Measurements from ENCODE around the gene ATXN7L2. TPM values are rescaled to one million over a fixed set of nuclear protein-coding genes. Genes with fewer than 3 reads are reported as not detected.
"Not testable (repeated sequence)": the region's sequence is repeated elsewhere in the genome, so short reads cannot be mapped to it uniquely, and the experiment has no call there.

ATXN7L2 gene
- polyA plus RNA-seq, 2 of the 4 experiments (the other 2 are of a cell fraction) = 0.97 to 2.2 TPM

- 32% methylated on average over 11 of the region's 11 CpGs for WGBS (ENCODE audit: missing lambda C conversion rate)
- FAIRE-seq; H3K27ac ChIP-seq; POLR2A ChIA-PET; DNase-seq (ENCODE audit: low read depth in 1 of 2, low spot score in 1 of 2); CTCF ChIA-PET; H3K4me2 ChIP-seq; H3K4me1 ChIP-seq; H3K9me3 ChIP-seq; H3K4me3 ChIP-seq; ATAC-seq: not testable (repeated sequence)
Measured at GRCh38 chr1:109445949-109446695, 37.6 kb upstream of the ATXN7L2 start.

- H3K4me1 ChIP-seq = no peaks in the 10 kb centered on the region
- no peaks in the 10 kb centered on the region for H3K9me3 ChIP-seq
- no peak overlapping the region for H3K27ac ChIP-seq
- ChIA-PET CTCF (no interaction called here), POLR2A (no interaction called here)
- WGBS (ENCODE audit: missing lambda C conversion rate) = 47% methylated on average over 4 of the region's 4 CpGs
- ATAC-seq = no peak
- no peak for DNase-seq (ENCODE audit: low read depth in 1 of 2, low spot score in 1 of 2)
- H3K4me2 ChIP-seq = no peak overlapping the region
- no peak for FAIRE-seq
- TF ChIP-seq MAFK (IDR thresholded peaks at IDR 0.05; ENCODE audit: partially characterized antibody) = peak; percentile 45
- TF ChIP-seq, protein P1, sequence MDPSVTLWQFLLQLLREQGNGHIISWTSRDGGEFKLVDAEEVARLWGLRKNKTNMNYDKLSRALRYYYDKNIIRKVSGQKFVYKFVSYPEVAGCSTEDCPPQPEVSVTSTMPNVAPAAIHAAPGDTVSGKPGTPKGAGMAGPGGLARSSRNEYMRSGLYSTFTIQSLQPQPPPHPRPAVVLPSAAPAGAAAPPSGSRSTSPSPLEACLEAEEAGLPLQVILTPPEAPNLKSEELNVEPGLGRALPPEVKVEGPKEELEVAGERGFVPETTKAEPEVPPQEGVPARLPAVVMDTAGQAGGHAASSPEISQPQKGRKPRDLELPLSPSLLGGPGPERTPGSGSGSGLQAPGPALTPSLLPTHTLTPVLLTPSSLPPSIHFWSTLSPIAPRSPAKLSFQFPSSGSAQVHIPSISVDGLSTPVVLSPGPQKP (IDR thresholded peaks at IDR 0.05; ENCODE audit: low read depth, low read length) = no peak
- no peak overlapping the region for H3K4me3 ChIP-seq
Measured at GRCh38 chr1:109447524-109447923, 36.2 kb upstream of the ATXN7L2 start.

- CTCF ChIA-PET = interaction anchor here (0.8 to 2.2 kb wide), 2 partner anchors 24 to 36 kb away, joined by 3 to 7 read pairs; no protein-coding TSS in a partner anchor
- Histone ChIP-seq H3K9me3 (no peaks in the 10 kb centered on the region), H3K4me3 (no peak overlapping the region), H3K27ac (no peak overlapping the region), H3K4me2 (no peak overlapping the region), H3K4me1 (no peaks in the 10 kb centered on the region)
- DNase-seq (ENCODE audit: low read depth in 1 of 2, low spot score in 1 of 2) (no peak), ATAC-seq (no peak), FAIRE-seq (no peak)
- WGBS (ENCODE audit: missing lambda C conversion rate) = 84% methylated on average over 1 of the region's 1 CpG
- TF ChIP-seq KDM1A (IDR thresholded peaks at IDR 0.05; ENCODE audit: low read depth) = no peak
- no peak for TF ChIP-seq MYC (IDR thresholded peaks at IDR 0.05; ENCODE audit: borderline replicate concordance, low read length)
- TF ChIP-seq, protein P2, sequence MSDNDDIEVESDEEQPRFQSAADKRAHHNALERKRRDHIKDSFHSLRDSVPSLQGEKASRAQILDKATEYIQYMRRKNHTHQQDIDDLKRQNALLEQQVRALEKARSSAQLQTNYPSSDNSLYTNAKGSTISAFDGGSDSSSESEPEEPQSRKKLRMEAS (IDR thresholded peaks at IDR 0.05) = no peak
- POLR2A ChIA-PET = no interaction called here
Measured at GRCh38 chr1:109454497-109455133, 29.1 kb upstream of the ATXN7L2 start.

GRCh38 chr1:109457819-109458218 lies 25.9 kb upstream of the ATXN7L2 start:
- no peak for FAIRE-seq
- no peak overlapping the region for H3K27ac ChIP-seq
- TF ChIP-seq, protein P3, sequence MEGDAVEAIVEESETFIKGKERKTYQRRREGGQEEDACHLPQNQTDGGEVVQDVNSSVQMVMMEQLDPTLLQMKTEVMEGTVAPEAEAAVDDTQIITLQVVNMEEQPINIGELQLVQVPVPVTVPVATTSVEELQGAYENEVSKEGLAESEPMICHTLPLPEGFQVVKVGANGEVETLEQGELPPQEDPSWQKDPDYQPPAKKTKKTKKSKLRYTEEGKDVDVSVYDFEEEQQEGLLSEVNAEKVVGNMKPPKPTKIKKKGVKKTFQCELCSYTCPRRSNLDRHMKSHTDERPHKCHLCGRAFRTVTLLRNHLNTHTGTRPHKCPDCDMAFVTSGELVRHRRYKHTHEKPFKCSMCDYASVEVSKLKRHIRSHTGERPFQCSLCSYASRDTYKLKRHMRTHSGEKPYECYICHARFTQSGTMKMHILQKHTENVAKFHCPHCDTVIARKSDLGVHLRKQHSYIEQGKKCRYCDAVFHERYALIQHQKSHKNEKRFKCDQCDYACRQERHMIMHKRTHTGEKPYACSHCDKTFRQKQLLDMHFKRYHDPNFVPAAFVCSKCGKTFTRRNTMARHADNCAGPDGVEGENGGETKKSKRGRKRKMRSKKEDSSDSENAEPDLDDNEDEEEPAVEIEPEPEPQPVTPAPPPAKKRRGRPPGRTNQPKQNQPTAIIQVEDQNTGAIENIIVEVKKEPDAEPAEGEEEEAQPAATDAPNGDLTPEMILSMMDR (IDR thresholded peaks at IDR 0.05) = no peak
- TF ChIP-seq POLR2A (IDR thresholded peaks at IDR 0.05; ENCODE audit: low read length) (no peak), PBX3 (IDR thresholded peaks at IDR 0.05) (no peak), CHD2 (IDR thresholded peaks at IDR 0.05; ENCODE audit: low read length, partially characterized antibody) (no peak), EHF (CRISPR knock-in tag; IDR thresholded peaks at IDR 0.05) (no peak), ESRRA (IDR thresholded peaks at IDR 0.05; ENCODE audit: borderline replicate concordance, low read length) (no peak), RCOR1 (IDR thresholded peaks at IDR 0.05; ENCODE audit: low read depth, low read length) (no peak), BHLHE40 (IDR thresholded peaks at IDR 0.05; ENCODE audit: low read depth, low read length) (no peak), NPAS2 (CRISPR knock-in tag; IDR thresholded peaks at IDR 0.05; ENCODE audit: borderline replicate concordance) (no peak), FOSB (CRISPR knock-in tag; IDR thresholded peaks at IDR 0.05) (no peak), SREBF2 (IDR thresholded peaks at IDR 0.05) (no peak), HMGXB4 (CRISPR knock-in tag; IDR thresholded peaks at IDR 0.05; ENCODE audit: borderline replicate concordance) (no peak)
- TF ChIP-seq, protein P4, sequence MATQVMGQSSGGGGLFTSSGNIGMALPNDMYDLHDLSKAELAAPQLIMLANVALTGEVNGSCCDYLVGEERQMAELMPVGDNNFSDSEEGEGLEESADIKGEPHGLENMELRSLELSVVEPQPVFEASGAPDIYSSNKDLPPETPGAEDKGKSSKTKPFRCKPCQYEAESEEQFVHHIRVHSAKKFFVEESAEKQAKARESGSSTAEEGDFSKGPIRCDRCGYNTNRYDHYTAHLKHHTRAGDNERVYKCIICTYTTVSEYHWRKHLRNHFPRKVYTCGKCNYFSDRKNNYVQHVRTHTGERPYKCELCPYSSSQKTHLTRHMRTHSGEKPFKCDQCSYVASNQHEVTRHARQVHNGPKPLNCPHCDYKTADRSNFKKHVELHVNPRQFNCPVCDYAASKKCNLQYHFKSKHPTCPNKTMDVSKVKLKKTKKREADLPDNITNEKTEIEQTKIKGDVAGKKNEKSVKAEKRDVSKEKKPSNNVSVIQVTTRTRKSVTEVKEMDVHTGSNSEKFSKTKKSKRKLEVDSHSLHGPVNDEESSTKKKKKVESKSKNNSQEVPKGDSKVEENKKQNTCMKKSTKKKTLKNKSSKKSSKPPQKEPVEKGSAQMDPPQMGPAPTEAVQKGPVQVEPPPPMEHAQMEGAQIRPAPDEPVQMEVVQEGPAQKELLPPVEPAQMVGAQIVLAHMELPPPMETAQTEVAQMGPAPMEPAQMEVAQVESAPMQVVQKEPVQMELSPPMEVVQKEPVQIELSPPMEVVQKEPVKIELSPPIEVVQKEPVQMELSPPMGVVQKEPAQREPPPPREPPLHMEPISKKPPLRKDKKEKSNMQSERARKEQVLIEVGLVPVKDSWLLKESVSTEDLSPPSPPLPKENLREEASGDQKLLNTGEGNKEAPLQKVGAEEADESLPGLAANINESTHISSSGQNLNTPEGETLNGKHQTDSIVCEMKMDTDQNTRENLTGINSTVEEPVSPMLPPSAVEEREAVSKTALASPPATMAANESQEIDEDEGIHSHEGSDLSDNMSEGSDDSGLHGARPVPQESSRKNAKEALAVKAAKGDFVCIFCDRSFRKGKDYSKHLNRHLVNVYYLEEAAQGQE (IDR thresholded peaks at IDR 0.05) = no peak
- TF ChIP-seq, protein P2 (IDR thresholded peaks at IDR 0.05) = no peak

More at GRCh38 chr1:109457819-109458218, 25.9 kb upstream of the ATXN7L2 start:
- WGBS (ENCODE audit: missing lambda C conversion rate) = 16% methylated on average over 3 of the region's 4 CpGs
- ATAC-seq (no peak), DNase-seq (ENCODE audit: low read depth in 1 of 2, low spot score in 1 of 2) (no peak)
- no peak overlapping the region for H3K4me3 ChIP-seq
- POLR2A ChIA-PET = no interaction called here
- no peaks in the 10 kb centered on the region for H3K9me3 ChIP-seq
- CTCF ChIA-PET = interaction anchor here (1.2 to 1.7 kb wide), 3 partner anchors 33 to 75 kb away, joined by 3 to 5 read pairs (median 4); partner anchors contain the start of gene CYB561D1
- H3K4me2 ChIP-seq = no peak overlapping the region
- H3K4me1 ChIP-seq = no peaks in the 10 kb centered on the region

Measured in A549 (cell line).